ENCODE data around the gene SLC4A9.

DNA sequence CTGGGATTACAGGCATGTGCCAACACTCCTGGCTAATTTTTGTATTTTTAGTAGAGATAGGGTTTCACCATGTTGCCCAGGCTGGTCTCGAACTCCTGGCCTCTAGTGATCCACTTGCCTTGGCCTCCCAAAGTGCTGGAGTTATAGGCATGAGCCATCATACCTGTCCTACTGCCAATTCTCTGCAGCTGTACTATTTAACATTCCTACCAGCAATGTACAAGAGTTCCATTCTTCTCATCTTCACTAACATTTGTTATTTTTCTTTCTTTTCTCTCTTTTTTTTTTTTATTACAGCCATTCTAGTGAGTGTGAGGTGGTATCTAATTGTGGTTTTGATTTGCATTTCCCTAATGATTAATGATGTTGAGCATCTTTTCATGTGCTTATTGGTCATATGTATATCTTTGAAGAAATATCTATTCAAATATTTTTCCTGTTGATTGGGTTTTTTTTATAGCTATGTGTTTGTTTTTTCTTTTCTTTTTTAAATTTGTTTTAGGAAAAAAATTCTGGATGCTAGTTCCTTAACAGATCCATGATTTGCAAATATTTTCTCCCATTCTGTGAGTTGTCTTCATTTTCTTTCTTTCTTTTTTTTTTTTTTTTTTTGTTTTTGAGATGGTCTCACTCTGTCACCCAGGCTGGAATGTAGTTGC, 59.0 kb downstream of the SLC4A9 start:
- TF ChIP-seq POLR2AphosphoS5 (IDR thresholded peaks at IDR 0.05; ENCODE audit: insufficient read depth, low read depth, low read length) (no peak), POLR2A (IDR thresholded peaks at IDR 0.05; ENCODE audit: low read depth, low read length) (no peak)
- TF ChIP-seq, protein P1, sequence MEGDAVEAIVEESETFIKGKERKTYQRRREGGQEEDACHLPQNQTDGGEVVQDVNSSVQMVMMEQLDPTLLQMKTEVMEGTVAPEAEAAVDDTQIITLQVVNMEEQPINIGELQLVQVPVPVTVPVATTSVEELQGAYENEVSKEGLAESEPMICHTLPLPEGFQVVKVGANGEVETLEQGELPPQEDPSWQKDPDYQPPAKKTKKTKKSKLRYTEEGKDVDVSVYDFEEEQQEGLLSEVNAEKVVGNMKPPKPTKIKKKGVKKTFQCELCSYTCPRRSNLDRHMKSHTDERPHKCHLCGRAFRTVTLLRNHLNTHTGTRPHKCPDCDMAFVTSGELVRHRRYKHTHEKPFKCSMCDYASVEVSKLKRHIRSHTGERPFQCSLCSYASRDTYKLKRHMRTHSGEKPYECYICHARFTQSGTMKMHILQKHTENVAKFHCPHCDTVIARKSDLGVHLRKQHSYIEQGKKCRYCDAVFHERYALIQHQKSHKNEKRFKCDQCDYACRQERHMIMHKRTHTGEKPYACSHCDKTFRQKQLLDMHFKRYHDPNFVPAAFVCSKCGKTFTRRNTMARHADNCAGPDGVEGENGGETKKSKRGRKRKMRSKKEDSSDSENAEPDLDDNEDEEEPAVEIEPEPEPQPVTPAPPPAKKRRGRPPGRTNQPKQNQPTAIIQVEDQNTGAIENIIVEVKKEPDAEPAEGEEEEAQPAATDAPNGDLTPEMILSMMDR (IDR thresholded peaks at IDR 0.05; ENCODE audit: extremely low read depth in 1 of 2, insufficient read depth in 1 of 2, low read depth in 1 of 2, low read length in 2 of 2): no peak
